Naive thymus-derived CD8-positive, alpha-beta T cell (primary cell): ENCODE measurements around the gene AMPH. TPM values are rescaled to one million over a fixed set of nuclear protein-coding genes. Genes with fewer than 3 reads are reported as not detected.

ENCODE experiments used
- ATAC-seq, 2 donors: fragments of 150-1000 bp; cut with Tn5 transposase in 1 of 2; sonication (Bioruptor Pico), chemical (Tn5 transposase) in 1 of 2; 1 replicate in 1 of 2; 2 replicates in 1 of 2; pipeline ENCODE4 v1.10.0; 2021; ENCODE audit warnings: mild to moderate bottlenecking in 2 of 2, moderate library complexity in 2 of 2
- POLR2A ChIA-PET: fragments of 350-600 bp; sonication (Branson Sonifier 250); formaldehyde crosslinking; loops from one replicate; lab custom pipeline; 2021; ENCODE audit warnings: antibody characterized with exemption; lab: Charles Lee
- DNase-seq, 10 donors: peaks; one replicate each; pipeline versions ENCODE4 v3.0.0 to v3.0.0-alpha.2; 2020 to 2022
- H3K27ac Mint-ChIP-seq, 10 donors: one replicate each; pipeline ENCODE4 v1.8.0; 2020 to 2022; ENCODE audit warnings: mild to moderate bottlenecking in 10 of 10, mixed read lengths in 10 of 10, moderate library complexity in 4 of 10, inconsistent platforms in 1 of 10
- H3K27me3 Mint-ChIP-seq, 5 donors: one replicate each; pipeline ENCODE4 v1.8.0; 2021 to 2022; ENCODE audit warnings: mixed read lengths in 5 of 5
- H3K36me3 Mint-ChIP-seq, 3 donors: one replicate each; pipeline ENCODE4 v1.8.0; 2020 to 2022; ENCODE audit warnings: mixed read lengths in 3 of 3, mild to moderate bottlenecking in 2 of 3, inconsistent platforms in 1 of 3
- H3K4me1 Mint-ChIP-seq, 4 donors: one replicate each; pipeline ENCODE4 v1.8.0; 2021 to 2022; ENCODE audit warnings: mixed read lengths in 4 of 4
- H3K4me3 Mint-ChIP-seq, 10 donors: one replicate each; pipeline ENCODE4 v1.8.0; 2020 to 2022; ENCODE audit warnings: mild to moderate bottlenecking in 10 of 10, mixed read lengths in 10 of 10, moderate library complexity in 6 of 10, inconsistent platforms in 1 of 10
- H3K9me3 Mint-ChIP-seq, 9 donors: one replicate each; pipeline ENCODE4 v1.8.0; 2020 to 2022; ENCODE audit warnings: mixed read lengths in 9 of 9, mild to moderate bottlenecking in 3 of 9, inconsistent platforms in 1 of 9, moderate library complexity in 1 of 9
- polyA plus RNA-seq, 3 donors: library from polyadenylated mRNA; unstranded; fragments of 300-500 nt; fragmentation: Illumina TruSeq; gene quantifications; one replicate each; pipeline ENCODE4 v1.2.3, GENCODE V29; 2021
- total RNA-seq, 8 experiments: library from RNA in 2 of 8; stranded (reverse) in 2 of 8; gene quantifications; one replicate each; pipeline ENCODE4 v1.2.3 and lab custom pipeline; 2021 to 2026

AMPH gene
- total and polyA plus RNA-seq, 5 experiments from 2014 or later: 0.07 to 0.08 TPM; not detected in 3

DNA sequence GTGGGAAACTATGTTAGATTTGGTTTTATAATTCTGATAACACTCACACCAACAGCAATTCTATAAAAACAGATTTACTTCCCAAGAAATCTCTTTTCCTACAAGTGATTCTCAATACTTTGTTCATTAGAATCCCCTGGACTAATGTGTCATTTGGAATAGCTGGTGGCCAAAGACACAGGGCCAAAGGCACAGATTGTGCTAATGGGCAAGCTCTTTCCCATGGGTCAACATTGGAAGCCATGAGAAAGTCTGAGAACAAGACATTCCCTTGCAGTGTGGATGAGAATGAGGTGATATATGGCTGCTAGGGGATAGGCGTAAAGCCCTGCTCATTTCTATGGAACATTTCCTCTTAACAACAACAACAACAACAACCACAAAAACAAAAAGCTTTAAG is 153.8 kb downstream of the AMPH start:
- POLR2A ChIA-PET: no interaction called here
- no peak overlapping the region for H3K4me3 Mint-ChIP-seq
- peaks cover 0 to 20% (median 9%) of the 10 kb centered on the region in 9 donors for H3K9me3 Mint-ChIP-seq
- H3K27ac Mint-ChIP-seq: no peak overlapping the region
- H3K36me3 Mint-ChIP-seq: peaks cover 0 to 14% (median 13%) of the 10 kb centered on the region in 3 donors
- H3K27me3 Mint-ChIP-seq: peaks cover 0 to 11% (median 3%) of the 10 kb centered on the region in 5 donors
- no peaks in the 10 kb centered on the region for H3K4me1 Mint-ChIP-seq
- no peak for ATAC-seq
- no peak for DNase-seq

DNA sequence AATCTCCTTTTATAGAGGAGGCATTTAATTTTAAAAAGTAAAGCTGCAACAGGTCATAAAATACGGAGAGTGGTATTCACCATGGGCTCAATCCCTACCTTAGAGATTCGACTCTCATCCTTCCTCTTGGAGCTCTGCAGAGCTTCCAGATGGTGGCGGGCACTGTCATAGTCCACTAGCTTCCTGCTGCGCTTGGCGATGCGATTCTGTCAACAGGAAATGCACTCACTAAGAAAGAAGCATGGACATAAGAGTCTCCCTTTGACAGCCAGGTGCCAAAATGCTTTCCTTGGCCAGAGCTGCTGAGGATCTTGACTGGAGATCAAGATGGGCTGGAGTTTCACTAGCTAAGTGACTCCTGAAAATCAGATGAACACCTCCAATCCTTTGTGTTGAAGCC is 154.4 kb downstream of the AMPH start:
- no peaks in the 10 kb centered on the region for H3K4me1 Mint-ChIP-seq
- ATAC-seq (no peak), DNase-seq (no peak)
- H3K27ac Mint-ChIP-seq: no peak overlapping the region
- H3K9me3 Mint-ChIP-seq: peaks cover 0 to 20% (median 8%) of the 10 kb centered on the region in 9 donors
- peaks cover 0 to 8% (median 2%) of the 10 kb centered on the region in 5 donors for H3K27me3 Mint-ChIP-seq
- POLR2A ChIA-PET: no interaction called here
- peaks cover 0 to 14% (median 13%) of the 10 kb centered on the region in 3 donors for H3K36me3 Mint-ChIP-seq
- H3K4me3 Mint-ChIP-seq: no peak overlapping the region

DNA sequence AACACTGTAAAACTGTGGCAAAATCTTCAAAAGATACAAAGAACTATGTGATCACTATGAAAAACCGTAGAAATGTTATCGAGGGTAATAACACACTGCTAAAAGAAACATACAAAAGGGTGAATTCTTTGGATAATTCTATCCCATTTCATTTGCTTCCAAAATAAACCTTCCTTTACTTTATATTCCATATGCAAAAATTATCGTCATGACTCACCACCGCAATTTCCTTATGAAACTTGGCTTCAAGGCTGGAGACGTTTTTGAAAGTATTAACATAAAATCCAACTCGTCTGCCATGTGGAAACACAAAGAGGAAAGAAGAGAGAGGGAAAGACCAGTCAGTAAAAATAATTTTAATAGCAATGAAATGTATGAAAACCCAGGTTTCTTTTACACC is 165.2 kb downstream of the AMPH start:
- Mint-ChIP-seq H3K4me3 (no peak overlapping the region), H3K4me1 (peaks cover 2 to 18% (median 12%) of the 10 kb centered on the region in 4 donors), H3K27ac (no peak overlapping the region), H3K9me3 (no peaks in the 10 kb centered on the region), H3K27me3 (no peaks in the 10 kb centered on the region), H3K36me3 (no peaks in the 10 kb centered on the region)
- no peak for DNase-seq
- no peak for ATAC-seq
- POLR2A ChIA-PET: no interaction called here

DNA sequence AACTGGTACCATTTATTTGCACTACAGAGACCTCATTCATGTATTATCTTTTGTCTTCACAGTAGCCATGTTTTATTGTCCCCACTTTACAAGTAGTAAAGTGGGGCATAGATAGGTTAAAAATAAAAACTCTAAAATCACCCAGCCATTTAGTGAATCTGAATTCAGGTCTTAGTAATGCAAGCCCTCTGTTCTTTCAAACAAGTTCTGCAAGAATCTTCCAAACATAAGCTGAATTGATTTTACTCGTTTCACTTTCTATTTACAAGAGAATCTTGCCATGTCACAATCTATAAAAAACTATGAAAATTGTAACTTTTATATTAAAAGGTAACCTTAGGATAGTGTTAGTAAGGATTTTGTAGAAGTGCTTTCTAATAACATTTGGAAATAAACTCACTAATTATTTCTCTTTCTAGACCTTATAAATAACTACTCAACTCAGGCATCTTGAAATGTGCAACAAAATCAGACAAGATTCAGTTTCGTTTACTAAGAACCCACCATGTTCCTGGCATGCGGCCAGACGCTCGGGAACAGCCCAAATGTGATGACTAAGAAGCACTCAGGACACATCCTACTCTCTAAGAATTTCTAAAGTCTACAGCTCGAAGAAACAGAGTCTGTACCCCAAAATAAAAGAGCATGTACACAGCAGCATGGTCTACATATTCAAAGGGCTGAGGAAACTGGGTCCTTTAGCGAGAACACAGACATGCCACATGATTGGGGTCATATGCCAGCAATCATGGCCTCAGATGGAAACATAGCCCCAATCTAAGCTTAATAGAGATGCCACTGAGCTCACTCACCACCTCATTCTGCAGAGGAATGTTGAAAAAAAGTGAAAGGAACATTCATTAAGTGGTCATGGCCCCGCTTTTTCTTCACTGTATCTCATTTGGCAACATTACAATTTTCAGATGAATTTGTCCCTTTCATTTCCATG is 167.6 kb downstream of the AMPH start:
- ATAC-seq (peak; percentile 37 to 54), DNase-seq (peak in 9 of 10 donors; percentile 3 to 77 (median 55))
- Mint-ChIP-seq H3K27me3 (no peaks in the 10 kb centered on the region), H3K4me1 (peaks cover 2 to 18% (median 12%) of the 10 kb centered on the region in 4 donors), H3K27ac (peak overlapping the region in 9 of 10 donors; percentile 15 to 87 (median 57)), H3K4me3 (peak overlapping the region; percentile 36 to 81 (median 64)), H3K9me3 (peaks cover 0 to 4% (median 0%) of the 10 kb centered on the region in 9 donors), H3K36me3 (no peaks in the 10 kb centered on the region)
- POLR2A ChIA-PET: no interaction called here

DNA sequence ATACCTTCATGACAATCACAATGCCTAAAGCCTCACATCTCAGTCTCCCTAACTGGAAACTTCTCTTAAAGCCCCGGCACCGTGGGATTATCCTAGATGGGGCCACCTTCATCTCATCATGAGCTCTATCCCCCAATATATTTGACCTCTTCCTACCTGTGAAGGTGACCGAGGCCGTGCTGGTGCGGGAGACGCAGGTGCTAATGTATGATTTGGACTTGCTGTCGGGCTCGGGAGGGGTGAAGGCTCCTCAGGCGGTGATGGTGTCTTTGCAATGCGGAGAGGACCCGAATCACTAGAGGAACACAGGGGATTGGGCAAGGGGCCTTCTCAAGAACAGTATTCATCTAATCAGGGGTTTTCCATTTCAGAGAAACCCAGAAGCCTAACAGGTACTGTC is 168.4 kb downstream of the AMPH start:
- ATAC-seq (no peak), DNase-seq (no peak)
- Mint-ChIP-seq H3K36me3 (no peaks in the 10 kb centered on the region), H3K9me3 (peaks cover 0 to 9% (median 2%) of the 10 kb centered on the region in 9 donors), H3K27ac (peak overlapping the region in 5 of 10 donors; percentile 21 to 87 (median 52)), H3K4me3 (peak overlapping the region in 4 of 10 donors; percentile 26 to 77 (median 44)), H3K4me1 (peaks cover 2 to 18% (median 12%) of the 10 kb centered on the region in 4 donors), H3K27me3 (peaks cover 0 to 2% (median 0%) of the 10 kb centered on the region in 5 donors)
- POLR2A ChIA-PET: no interaction called here

DNA sequence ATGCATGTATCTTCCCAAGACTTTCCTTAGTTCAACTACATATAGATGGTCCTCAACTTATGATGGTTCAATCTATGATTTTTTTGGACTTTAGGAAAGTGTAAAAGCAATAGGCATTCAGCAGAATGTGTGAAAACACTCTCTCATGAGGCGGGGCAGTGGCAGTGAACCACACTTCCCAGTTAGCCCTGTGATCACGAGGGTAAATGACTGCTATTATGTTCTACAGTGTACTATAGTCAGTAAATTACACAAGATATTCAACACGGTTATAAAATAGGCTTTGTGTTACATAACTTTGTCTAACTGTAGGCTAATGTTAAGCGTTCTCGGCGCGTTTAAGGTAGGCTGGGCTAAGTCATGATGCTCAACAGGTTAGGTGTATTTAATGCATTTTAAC is 169.3 kb downstream of the AMPH start:
- H3K9me3 Mint-ChIP-seq: peaks cover 2 to 18% (median 4%) of the 10 kb centered on the region in 9 donors
- peaks cover 2 to 18% (median 12%) of the 10 kb centered on the region in 4 donors for H3K4me1 Mint-ChIP-seq

DNA sequence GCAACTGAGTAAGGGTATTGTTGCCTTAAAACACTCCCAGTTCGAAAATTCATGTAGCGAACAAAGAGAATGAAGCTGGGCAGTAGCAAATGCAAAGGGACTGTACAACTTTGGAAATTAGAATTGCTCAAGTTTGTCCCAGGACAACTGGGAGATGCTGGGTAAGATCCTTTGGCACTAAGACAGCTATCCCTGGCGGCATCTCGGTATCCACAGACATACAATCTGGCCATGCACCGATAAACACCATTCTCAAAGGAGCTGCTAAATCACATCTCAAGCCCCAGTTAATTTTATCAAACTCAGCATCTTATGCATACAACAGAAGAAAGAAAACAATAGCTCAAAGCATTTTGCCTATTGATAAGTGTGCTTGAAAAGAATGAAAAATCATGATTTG is 177.3 kb downstream of the AMPH start:
- ATAC-seq (no peak), DNase-seq (no peak)
- Mint-ChIP-seq H3K4me1 (no peaks in the 10 kb centered on the region), H3K27ac (no peak overlapping the region), H3K4me3 (no peak overlapping the region), H3K9me3 (peaks cover under 1 to 21% (median 5%) of the 10 kb centered on the region in 9 donors), H3K36me3 (peaks cover 0 to 9% (median 0%) of the 10 kb centered on the region in 3 donors), H3K27me3 (peaks cover 0 to 8% (median 4%) of the 10 kb centered on the region in 5 donors)
- POLR2A ChIA-PET: no interaction called here

More for the DNA sequence above, 169.3 kb downstream of the AMPH start:
- Mint-ChIP-seq H3K36me3 (peaks cover 0 to 6% (median 0%) of the 10 kb centered on the region in 3 donors), H3K27me3 (peaks cover 0 to 4% (median 0%) of the 10 kb centered on the region in 5 donors), H3K27ac (peak overlapping the region in 1 of 10 donors; percentile 50), H3K4me3 (no peak overlapping the region)
- no peak for ATAC-seq
- POLR2A ChIA-PET: no interaction called here
- DNase-seq: no peak

DNA sequence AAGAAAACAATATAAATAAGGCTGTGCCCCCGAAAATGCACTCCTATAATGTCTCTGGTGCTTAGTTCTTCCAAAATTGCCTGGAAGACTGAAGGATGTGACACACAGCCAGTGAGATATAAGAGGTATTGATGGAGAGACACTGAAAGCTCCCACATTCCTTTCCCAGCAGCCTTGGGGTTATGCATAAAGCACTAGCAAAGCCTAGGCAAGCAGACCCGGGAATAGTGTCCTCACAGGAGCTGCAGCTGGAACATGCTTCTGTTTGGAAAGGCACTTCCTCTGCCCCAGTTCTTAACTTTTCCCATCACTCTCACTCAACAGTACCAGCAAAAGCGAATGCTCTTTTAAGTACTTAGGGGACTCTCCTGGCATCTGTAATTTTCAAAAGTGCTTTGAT is 178.0 kb downstream of the AMPH start:
- Mint-ChIP-seq H3K27me3 (peaks cover 0 to 8% (median 4%) of the 10 kb centered on the region in 5 donors), H3K36me3 (peaks cover 0 to 9% (median 0%) of the 10 kb centered on the region in 3 donors), H3K27ac (no peak overlapping the region), H3K4me3 (no peak overlapping the region), H3K9me3 (peaks cover 0 to 16% (median 4%) of the 10 kb centered on the region in 9 donors), H3K4me1 (no peaks in the 10 kb centered on the region)
- POLR2A ChIA-PET: no interaction called here
- ATAC-seq (no peak), DNase-seq (no peak)

DNA sequence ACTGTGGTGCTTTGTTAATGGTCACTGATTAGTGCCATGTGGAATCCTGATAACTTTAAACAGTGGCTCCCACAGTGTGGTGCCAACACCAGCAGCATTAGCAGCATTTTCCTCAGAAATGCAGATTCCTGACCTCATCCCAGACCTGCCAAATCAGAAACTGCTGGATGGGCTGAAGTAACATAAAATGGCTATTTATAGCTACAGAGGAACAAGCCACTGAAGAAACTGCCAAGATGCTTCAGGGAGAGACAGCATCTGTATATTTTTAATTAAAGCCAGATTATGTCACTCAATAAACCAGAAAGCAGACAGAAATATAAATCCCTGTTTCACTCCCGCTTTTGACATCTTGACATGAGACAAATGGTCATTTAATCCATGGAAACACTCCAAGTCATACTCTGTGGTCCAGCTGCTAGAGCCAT is 178.5 kb downstream of the AMPH start:
- POLR2A ChIA-PET: no interaction called here
- peaks cover 0 to 12% (median 3%) of the 10 kb centered on the region in 9 donors for H3K9me3 Mint-ChIP-seq
- H3K36me3 Mint-ChIP-seq: peaks cover 0 to 9% (median 0%) of the 10 kb centered on the region in 3 donors
- H3K27me3 Mint-ChIP-seq: peaks cover 0 to 8% (median 4%) of the 10 kb centered on the region in 5 donors
- no peak overlapping the region for H3K4me3 Mint-ChIP-seq
- no peak overlapping the region for H3K27ac Mint-ChIP-seq
- no peak for DNase-seq
- no peaks in the 10 kb centered on the region for H3K4me1 Mint-ChIP-seq
- ATAC-seq: no peak

DNA sequence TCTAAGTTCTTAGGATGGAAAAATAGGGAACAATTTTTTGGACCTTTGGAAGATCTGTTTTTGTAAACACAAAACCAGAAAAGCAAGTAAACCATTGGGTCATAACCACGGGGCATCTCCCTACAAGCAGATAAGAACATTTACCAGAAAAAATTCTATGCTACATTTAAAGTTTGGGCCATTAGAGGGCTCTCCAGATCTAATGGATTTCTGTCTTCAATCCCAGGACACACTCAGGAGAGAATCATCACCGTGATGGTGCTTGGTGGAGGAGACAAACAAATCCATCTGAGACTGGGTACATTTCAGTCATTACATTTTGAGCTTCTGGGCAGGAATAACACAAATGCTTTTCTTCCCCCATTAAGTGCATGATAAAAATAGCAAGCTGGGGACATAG is 179.3 kb downstream of the AMPH start:
- H3K4me3 Mint-ChIP-seq: no peak overlapping the region
- H3K27ac Mint-ChIP-seq: peak overlapping the region in 1 of 10 donors; percentile 13
- peaks cover 0 to 8% (median 2%) of the 10 kb centered on the region in 5 donors for H3K27me3 Mint-ChIP-seq
- ATAC-seq (no peak), DNase-seq (no peak)
- no peaks in the 10 kb centered on the region for H3K4me1 Mint-ChIP-seq
- H3K9me3 Mint-ChIP-seq: peaks cover 0 to 5% (median 1%) of the 10 kb centered on the region in 9 donors
- POLR2A ChIA-PET: no interaction called here
- H3K36me3 Mint-ChIP-seq: peaks cover 0 to 2% (median 0%) of the 10 kb centered on the region in 3 donors

DNA sequence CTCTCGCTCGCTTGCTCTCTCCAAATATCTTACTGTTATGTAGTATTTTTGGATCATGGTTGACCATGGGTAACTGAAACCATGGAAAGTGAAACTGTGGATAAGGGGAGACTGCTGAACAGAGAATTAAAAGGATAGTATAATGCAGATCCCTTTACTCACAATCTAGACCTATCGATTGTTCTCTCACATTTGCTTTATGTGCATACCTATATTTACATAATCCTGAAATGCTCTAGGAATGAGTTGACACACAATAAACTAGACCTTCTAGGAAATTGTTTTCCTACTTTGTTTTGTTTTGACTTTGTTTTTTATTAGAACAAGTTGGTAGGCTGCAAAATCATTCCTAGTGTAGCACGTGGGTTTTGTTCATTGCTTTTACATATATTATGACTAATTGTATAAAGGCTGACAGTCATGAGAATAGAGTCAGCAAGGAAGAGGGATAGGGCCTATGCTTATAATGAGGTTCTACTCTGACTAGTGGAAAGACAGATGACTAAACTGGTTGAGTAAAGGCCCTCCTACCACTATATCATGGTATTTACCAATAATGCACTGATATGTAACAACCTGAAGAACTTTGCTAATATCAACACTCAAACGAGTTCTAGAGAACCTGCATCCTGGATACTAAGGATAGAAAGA is 182.5 kb downstream of the AMPH start:
- H3K36me3 Mint-ChIP-seq: no peaks in the 10 kb centered on the region
- H3K27ac Mint-ChIP-seq: no peak overlapping the region
- H3K4me3 Mint-ChIP-seq: no peak overlapping the region
- H3K27me3 Mint-ChIP-seq: peaks cover 0 to 8% (median 2%) of the 10 kb centered on the region in 5 donors
- H3K4me1 Mint-ChIP-seq: no peaks in the 10 kb centered on the region
- no peaks in the 10 kb centered on the region for H3K9me3 Mint-ChIP-seq
- no peak for ATAC-seq
- POLR2A ChIA-PET: no interaction called here
- no peak for DNase-seq

DNA sequence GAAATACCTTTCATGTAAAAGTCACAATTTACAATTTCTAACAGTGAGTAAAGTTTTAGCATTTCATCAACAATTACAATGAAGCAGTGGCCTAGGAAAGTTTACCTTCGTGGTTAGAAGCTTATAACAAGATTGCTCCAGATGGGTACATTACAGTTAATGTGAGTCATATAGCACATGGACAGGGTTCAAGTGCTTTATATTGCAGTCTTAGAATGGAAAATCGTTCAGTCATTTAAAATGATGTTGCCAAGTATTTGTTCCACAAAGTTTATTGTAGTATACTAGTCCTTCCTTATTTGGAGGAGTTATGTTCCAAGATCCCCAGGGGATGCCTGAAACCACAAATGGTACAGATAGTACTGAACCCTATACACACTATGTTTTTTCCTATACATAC is 183.1 kb downstream of the AMPH start:
- Mint-ChIP-seq H3K4me3 (no peak overlapping the region), H3K27ac (no peak overlapping the region), H3K9me3 (no peaks in the 10 kb centered on the region), H3K27me3 (peaks cover 0 to 8% (median 2%) of the 10 kb centered on the region in 5 donors), H3K4me1 (no peaks in the 10 kb centered on the region), H3K36me3 (no peaks in the 10 kb centered on the region)
- POLR2A ChIA-PET: no interaction called here
- DNase-seq (no peak), ATAC-seq (no peak)
